Muscle of back (tissue), 11 donors: ENCODE measurements around the gene C1QTNF1. TPM values are rescaled to one million over a fixed set of nuclear protein-coding genes. Genes with fewer than 3 reads are reported as not detected.
"Not testable (repeated sequence)": the region's sequence is repeated elsewhere in the genome, so short reads cannot be mapped to it uniquely, and the experiment has no call there.

ENCODE experiments used
- DNase-seq, 3 donors: peaks; one replicate each; pipeline versions ENCODE4 v3.0.0 to v3.0.0-alpha.2; 2013
- polyA plus RNA-seq, 10 donors: library from polyadenylated mRNA; unstranded; fragments of 120-200 nt; gene quantifications; one replicate each; pipeline ENCODE4 v1.2.1, GENCODE V29; 2013; ENCODE audit not compliant: insufficient read length in 10 of 10

The C1QTNF1 gene
- polyA plus RNA-seq, 10 donors = 4.0 to 15.5 (median 5.3) TPM

DNA sequence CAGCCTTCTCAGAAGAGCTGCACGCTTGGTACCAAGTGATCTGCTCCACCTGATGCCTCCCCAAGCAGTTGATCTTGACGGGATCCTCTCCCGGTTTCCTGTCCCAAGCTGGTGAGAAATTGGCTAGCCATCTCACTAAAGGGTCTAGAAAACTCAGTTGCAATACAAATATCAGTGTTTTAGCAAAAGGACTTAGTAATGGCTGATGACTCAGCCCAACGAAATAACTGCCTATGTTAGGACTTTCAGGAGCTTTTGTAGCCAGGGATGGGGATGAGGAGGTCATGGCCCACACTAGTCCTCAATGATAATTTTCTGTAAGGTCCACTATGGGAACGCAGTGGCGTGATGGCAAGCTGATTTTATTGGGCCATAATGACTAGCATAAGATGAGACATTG lies 27.3 kb downstream of the C1QTNF1 start:
- no peak for DNase-seq

- DNase-seq = no peak
These were observed 28.2 kb downstream of the C1QTNF1 start for GRCh38 chr17:79052131-79052530.

DNA sequence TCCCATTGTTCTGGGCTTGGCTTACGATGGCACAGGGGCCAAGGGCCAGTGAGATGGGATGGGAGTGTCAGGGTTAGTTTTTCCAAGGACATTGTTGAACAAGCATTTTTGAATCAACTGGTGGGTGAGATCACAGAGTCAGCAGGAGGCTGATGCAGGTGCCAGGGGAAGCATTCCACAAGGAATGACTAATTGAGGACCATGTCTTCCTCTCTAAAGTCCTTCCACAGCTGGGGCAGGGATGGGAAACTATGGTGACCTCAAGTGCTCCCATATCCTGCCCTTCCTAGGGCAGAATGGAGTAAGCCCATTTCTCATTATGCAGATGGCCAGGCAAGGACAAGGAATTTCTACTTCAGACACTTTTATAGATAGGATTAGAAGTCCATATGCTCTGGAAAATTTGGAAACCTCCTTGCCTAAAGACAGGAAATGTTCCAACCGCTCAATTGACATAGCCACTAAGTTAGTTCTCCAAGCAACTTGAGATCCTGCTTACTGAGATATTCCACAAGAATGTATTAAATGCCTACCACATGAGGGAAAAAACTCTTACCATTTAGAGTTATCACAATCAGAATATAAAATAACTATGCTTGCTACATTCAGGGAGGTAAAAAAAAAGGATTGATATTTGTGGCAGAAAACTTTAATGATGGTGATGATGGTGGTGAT lies 29.4 kb downstream of the C1QTNF1 start:
- no peak for DNase-seq

DNA sequence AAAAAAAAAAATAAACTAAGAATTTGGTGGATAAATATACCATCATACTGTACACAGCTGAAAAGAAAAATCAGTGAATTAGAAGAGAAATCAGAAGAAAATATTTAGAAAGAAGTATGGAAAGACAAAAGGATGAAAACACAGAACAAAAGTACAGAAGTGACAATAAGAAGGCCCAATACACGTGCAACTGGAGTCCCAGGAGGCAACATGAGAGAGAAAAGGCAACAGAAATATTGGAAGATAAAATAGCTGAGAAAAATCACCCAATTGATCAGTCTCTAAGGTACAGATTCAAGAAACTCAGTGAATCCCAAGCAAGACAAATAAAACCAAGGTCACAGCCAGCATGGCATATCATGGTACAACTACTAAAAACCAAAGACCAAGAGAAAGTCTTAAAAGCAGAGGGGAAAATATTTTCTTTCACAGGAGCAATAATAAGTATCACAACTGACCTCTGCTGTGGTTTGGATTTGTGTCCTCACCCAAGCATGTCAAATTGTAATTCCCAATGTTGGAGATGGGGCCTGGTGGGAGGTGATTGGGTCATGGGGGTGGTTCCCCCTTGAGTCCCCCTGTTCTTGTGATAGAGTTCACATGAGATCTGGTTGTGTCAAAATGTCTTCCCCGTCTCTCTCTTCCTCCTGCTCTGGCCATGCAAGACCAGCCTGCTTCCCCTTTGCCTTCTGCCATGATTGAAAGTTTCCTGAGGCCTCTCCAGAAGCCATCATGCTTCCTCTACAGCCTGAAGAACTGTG lies 30.4 kb downstream of the C1QTNF1 start:
- DNase-seq = no peak

GRCh38 chr17:79055197-79055596 lies 31.2 kb downstream of the C1QTNF1 start:
- no peak for DNase-seq

DNA sequence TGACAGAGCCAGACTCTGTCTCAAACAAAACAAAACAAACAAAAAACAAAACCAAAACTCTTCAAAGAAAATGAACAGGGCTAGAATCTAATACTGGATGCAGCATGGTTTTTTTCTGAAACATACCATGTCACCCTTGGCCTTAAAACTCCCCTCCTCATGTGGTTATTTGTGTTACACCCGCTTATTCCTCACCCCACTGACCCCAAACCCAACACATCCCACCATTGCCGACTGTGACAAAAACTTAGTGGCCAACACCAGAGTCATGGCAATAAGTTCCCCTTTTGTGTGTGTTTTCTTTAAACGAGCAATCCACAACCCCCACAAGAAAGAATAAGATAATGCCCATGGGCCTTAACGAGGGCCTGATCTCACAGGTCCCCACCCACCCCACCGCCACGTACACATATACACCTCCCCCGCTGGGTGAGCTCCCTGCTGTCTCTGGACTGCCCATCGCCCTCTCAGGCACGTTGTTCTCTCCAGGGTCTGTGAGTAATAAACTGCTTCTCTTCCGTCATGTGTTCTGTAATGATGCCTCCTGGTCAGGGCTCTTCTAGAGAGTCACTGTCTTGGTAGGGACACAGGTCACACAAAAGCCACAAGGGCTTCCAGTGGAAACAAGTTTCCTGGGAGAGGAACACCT lies 33.9 kb downstream of the C1QTNF1 start:
- DNase-seq = no peak

GRCh38 chr17:79062691-79063090 lies 38.7 kb downstream of the C1QTNF1 start:
- DNase-seq = no peak

DNA sequence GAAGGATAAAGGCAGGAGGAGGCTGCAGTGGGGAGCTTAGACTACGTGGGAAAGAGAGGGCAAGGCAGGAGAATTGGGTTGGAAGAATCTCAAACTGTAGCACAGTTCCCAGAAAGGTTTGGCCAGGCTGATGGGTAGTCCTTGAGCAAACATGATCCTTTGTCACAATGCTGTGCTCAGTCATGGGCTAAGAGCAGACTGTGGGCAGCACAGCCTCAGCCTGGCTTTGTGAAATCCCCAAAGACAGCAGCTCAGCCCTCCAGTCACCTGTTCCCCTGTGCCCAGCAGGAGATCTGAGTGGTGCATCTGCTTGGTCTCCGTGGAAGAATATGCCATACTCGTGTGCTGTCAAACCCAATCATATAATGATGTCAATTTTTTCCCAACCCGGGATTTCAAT lies 40.1 kb downstream of the C1QTNF1 start:
- DNase-seq = no peak

DNA sequence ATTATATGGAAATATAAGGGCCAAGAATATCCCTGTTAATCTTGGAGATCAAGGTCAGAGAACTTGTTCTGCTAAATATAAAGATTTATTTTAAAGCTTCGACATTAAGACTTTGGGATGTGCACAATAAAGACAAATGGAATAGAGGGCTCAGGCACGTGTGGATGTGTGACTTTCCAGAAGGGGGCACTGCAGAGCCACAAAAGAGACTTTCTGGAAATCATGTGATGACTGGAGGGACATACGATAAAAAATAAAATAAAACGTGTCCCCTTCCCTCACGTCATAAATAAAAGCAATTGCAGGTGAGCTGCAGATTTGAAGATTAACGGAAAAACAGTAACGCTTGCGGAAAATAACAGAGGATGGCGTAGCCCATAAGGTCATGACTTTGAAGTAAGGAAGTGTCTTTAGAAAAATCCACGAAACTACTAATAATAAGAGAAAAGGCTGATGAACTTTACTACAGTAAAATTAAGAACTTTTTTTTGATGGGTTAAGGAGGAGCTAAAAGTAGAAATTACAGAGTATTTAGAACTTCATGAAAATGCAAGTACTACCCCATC lies 41.2 kb downstream of the C1QTNF1 start:
- DNase-seq = no peak

GRCh38 chr17:79066963-79067362 lies 43.0 kb downstream of the C1QTNF1 start:
- DNase-seq = no peak

- no peak for DNase-seq
These were observed 46.4 kb downstream of the C1QTNF1 start for GRCh38 chr17:79070266-79070880.

- no peak for DNase-seq
These were observed 47.3 kb downstream of the C1QTNF1 start for GRCh38 chr17:79071161-79071740.

DNA sequence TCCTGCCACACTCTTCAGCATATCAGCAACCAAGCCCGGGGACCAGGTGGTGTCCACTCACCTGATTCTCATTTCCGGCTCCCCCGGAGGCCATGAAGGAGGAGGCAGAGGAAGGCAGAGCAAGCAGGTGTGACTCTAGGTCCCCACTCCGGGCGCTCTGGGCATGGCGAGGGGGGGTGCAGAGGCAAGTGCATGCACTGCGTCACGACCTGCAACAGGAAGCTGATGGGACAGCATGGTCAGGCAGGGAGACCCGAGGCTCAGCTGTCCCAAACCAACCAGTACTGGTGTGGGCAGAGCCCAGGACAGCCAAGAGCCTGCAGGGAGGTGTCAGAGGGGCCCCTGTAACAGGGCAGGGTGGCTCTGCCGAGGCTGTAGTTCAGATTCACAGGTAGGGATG lies 48.6 kb downstream of the C1QTNF1 start:
- DNase-seq = no peak

DNA sequence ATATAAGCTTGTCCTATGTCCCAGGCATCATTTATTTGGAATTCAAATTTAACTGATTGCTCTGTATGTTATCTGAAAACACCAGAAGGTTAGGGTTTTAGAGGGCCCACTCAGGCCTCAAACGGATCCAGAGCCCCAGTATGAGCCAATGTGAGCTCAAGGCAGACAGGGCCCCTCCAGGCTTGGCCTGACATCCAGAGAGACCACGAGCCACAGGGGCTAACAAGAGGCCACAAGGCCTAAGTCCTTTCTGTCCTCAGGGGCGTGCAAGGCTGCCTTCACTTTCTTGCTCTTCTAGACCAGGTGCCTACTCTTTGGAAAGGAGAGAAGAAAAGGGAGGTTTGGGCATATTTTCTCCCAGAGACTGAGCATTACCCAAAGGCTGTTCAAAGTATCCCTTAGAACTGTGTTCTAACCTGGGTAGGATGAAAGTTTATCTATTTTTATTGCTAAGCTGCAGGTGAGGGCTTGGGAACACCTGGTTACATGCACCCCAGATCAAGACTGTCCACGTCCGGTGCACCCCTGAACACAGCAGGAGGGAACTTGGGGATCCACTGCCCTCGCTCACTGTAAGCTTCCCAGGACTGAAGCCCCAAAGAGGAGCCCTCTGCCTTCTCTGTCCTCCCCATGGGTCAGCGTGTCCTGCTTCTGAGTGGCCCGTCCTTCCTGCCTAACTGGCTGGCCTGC lies 49.2 kb downstream of the C1QTNF1 start:
- no peak for DNase-seq

- DNase-seq = no peak
These were observed 49.7 kb downstream of the C1QTNF1 start for GRCh38 chr17:79073706-79074088.

DNA sequence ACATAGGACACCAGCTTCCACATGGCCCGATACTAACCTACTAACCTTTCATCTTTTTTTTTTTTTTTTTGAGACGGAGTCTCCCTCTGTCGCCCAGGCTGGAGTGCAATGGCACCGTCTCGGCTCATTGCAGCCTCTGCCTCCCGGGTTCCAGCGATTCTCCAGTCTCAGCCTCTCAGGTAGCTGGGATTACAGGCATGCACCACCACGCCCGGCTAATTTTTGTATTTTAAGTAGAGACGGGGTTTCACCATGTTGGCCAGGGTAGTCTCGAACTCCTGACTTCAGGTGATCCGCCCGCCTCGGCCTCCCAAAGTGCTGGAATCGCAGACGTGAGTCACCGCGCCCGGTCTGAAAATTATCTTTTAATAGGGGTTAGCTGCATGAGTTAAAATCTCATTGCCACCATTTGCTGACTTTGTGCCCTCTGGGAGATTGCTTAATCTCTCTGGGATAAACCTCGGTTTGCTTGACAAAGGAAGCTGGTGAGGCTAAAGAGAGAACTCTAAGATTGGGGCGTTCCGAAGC lies 50.2 kb downstream of the C1QTNF1 start:
- not testable (repeated sequence) for DNase-seq

DNA sequence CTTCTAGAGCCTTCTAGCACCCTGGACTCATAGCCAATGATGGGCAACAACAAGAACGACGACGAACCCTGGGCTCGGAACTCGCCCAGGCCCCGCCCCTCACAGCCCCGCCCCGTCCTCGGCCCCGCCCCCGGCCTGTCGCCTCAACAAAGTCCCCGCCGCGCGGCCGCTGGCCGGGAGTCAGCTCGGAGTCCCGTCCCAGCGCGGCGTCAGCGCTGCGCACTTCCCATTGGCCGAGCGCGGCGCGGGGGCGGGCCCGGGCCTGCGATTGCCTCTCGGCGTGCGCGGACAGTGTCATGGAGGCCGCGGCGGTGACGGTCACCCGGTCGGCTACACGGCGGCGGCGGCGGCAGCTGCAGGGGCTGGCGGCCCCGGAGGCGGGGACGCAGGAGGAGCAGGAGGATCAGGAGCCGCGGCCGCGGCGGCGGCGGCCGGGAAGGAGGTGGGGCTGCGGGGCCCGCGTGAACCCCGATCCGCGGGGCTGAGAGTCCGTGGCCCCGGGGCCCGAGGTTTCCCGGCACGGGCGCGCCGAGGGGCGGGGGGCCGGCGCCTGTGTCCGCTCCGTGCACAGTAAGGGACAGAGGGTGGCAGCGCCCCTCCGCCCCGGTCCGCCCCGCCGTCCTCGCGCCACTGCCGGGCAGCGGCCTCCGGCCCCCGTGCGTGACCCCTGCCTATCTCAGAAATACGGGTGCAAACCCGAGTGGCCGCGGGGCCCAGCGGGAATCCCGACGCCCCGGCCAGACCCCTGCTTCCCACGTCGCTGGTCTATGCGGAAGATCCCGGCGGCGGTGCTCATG lies 50.9 kb downstream of the C1QTNF1 start, which contains the start of gene ENGASE:
TSS of gene ENGASE (plus strand) at position 176 of the 797 bp plus-strand sequence. CDS start at position 297, 121 bp downstream.
- DNase-seq = peak; percentile 89 to 95 (median 94)

DNA sequence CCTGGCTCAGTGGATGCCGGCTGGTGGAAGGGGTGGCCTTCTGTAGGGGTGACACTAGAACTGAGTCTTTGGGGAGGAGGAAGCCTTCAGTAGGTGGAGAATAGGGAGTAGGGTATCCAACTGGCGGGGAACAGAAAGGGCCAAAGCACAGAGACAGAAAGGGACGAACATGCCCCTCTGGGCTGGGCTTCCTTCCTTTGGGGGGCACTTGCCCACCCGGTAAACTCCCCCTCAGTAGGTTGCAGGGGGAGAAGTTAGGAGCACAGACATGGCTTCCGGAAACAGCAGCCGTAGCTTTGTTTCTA lies 51.4 kb downstream of the C1QTNF1 start:
- DNase-seq = no peak

GRCh38 chr17:79075861-79076406 lies 52.0 kb downstream of the C1QTNF1 start:
- no peak for DNase-seq

DNA sequence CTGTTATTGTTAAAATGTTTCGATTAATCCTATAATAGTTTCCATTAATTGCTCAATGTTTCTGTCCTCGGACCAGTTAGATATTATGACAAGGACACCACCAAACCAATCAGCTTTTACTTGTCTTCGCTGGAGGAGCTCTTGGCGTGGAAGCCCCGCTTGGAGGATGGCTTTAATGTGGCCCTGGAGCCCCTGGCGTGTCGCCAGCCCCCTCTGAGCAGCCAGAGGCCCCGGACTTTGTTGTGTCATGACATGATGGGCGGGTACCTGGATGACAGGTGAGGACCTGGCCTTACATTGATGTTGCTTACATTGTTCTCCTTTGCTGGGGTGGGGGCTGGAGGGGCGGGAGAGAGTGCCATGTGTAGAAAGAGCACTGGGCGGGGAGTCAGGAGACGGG lies 53.6 kb downstream of the C1QTNF1 start:
- no peak for DNase-seq
